BLaER1 (cell line): ENCODE results near the gene MCF2L2.

ENCODE experiments used
- H3K27ac ChIP-seq: shearing (Covaris generic); formaldehyde crosslinking; 2 replicates; pipeline ENCODE4 v1.8.1; 2022
- H3K27me3 ChIP-seq: shearing (Covaris generic); formaldehyde crosslinking; 2 replicates; pipeline ENCODE4 v1.8.1; 2022
- H3K36me3 ChIP-seq: shearing (Covaris generic); formaldehyde crosslinking; 2 replicates; pipeline ENCODE4 v1.8.1; 2022
- H3K4me1 ChIP-seq: shearing (Covaris generic); formaldehyde crosslinking; 2 replicates; pipeline ENCODE4 v1.8.1; 2022
- H3K4me2 ChIP-seq: shearing (Covaris generic); formaldehyde crosslinking; 2 replicates; pipeline ENCODE4 v1.8.1; 2022
- H3K4me3 ChIP-seq: shearing (Covaris generic); formaldehyde crosslinking; 2 replicates; pipeline ENCODE4 v1.8.1; 2022
- H3K9ac ChIP-seq: shearing (Covaris generic); formaldehyde crosslinking; 2 replicates; pipeline ENCODE4 v1.8.1; 2022
- H3K9me3 ChIP-seq: shearing (Covaris generic); formaldehyde crosslinking; 2 replicates; pipeline ENCODE4 v1.8.1; 2022
- H4K20me1 ChIP-seq: shearing (Covaris generic); formaldehyde crosslinking; 2 replicates; pipeline ENCODE4 v1.8.1; 2022
- Cebpa-rat ChIP-seq: shearing (Covaris generic); IDR thresholded peaks from 2 replicates; pipeline ENCODE4 v1.8.1; 2022

Gene MCF2L2

DNA sequence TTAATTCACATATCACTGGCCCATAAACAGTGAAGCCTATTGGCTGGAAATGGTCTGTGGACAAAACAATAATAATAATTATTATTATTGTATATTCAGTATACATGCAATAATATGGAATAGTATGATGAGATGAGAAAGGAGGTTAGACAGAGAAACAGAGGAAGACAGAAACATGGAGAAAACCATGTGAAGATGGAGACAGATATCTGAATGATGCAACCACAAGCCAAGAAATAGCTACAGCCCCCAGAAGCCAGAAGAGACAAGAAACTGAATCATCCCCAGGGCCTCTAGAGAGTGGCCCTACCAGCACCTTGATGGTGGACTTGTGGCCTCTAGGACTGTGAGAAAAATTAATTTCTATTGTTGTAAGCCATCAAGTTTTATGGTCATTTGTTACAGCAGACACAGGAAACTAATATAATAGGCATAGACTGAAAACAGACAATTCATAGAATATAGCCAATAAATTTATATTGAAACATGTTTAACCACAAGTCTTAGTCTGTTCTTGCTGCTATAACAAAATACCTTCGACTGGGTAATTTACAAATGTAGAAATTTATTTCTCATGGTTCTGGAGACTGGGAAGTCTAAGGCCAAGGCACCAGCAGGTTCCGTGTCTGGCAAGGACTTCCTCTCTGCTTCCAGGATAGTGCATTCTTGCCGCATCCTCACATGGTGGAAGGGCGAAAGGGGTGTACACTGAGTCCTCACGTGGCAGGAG lies 31.6 kb downstream of the MCF2L2 start:
- no peak for TF ChIP-seq Cebpa-rat
- Histone ChIP-seq H3K27me3 (no peaks in the 10 kb centered on the region; the same call in 1 of the 2 replicates), H3K9me3 (no peaks in the 10 kb centered on the region), H3K27ac (no peak overlapping the region), H4K20me1 (no peaks in the 10 kb centered on the region), H3K4me3 (no peak overlapping the region), H3K9ac (no peak overlapping the region), H3K36me3 (no peaks in the 10 kb centered on the region), H3K4me2 (no peak overlapping the region), H3K4me1 (peaks cover 8% of the 10 kb centered on the region)

DNA sequence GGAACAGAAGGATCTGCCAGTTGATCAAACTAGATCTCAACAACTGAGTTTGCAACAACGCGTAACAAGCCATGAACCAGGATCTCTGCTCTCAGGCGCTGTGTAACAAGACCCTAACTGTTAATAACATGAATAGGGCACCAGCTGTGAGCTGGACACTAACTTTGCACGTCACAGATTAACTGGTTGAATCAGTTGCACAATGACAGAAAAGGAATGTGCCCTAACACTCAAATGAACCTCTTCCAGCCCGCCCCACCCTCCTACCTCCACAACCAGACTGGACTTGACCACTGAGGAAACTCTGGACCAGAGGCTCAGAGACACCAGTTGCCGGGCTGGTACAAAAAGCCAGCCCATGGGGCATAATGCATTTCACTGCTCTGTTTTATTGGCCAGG lies 34.3 kb downstream of the MCF2L2 start:
- no peak for TF ChIP-seq Cebpa-rat
- H3K4me3 ChIP-seq = no peak overlapping the region
- H4K20me1 ChIP-seq = no peaks in the 10 kb centered on the region
- H3K9me3 ChIP-seq = no peaks in the 10 kb centered on the region
- H3K36me3 ChIP-seq = no peaks in the 10 kb centered on the region
- H3K27me3 ChIP-seq = no peaks in the 10 kb centered on the region; the same call in 1 of the 2 replicates
- no peak overlapping the region for H3K27ac ChIP-seq
- H3K4me1 ChIP-seq = peaks cover 8% of the 10 kb centered on the region
- H3K4me2 ChIP-seq = no peak overlapping the region
- no peak overlapping the region for H3K9ac ChIP-seq

DNA sequence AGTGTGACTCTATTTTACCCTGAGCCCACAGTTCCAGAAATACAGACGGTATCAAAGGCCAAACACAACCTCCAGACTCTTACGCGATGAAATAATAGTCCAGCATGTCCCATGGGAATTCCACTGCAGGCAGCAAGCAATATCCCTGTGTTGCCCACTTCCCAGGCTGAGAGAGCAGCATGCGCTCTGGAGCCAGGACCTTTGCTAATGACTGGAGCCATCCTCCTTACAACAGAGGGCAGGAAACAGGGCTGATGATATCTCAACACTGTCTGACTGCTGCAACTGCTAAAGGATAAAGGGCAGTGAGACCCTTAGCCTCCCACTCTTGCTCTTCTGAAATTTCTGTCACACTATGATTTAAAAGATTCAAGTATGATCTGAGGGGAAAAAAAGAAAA lies 34.8 kb downstream of the MCF2L2 start:
- Histone ChIP-seq H3K4me1 (peaks cover 8% of the 10 kb centered on the region), H4K20me1 (no peaks in the 10 kb centered on the region), H3K4me3 (no peak overlapping the region), H3K9me3 (no peaks in the 10 kb centered on the region), H3K4me2 (no peak overlapping the region), H3K27ac (no peak overlapping the region), H3K9ac (no peak overlapping the region), H3K27me3 (no peaks in the 10 kb centered on the region; the same call in 1 of the 2 replicates), H3K36me3 (no peaks in the 10 kb centered on the region)
- no peak for TF ChIP-seq Cebpa-rat

DNA sequence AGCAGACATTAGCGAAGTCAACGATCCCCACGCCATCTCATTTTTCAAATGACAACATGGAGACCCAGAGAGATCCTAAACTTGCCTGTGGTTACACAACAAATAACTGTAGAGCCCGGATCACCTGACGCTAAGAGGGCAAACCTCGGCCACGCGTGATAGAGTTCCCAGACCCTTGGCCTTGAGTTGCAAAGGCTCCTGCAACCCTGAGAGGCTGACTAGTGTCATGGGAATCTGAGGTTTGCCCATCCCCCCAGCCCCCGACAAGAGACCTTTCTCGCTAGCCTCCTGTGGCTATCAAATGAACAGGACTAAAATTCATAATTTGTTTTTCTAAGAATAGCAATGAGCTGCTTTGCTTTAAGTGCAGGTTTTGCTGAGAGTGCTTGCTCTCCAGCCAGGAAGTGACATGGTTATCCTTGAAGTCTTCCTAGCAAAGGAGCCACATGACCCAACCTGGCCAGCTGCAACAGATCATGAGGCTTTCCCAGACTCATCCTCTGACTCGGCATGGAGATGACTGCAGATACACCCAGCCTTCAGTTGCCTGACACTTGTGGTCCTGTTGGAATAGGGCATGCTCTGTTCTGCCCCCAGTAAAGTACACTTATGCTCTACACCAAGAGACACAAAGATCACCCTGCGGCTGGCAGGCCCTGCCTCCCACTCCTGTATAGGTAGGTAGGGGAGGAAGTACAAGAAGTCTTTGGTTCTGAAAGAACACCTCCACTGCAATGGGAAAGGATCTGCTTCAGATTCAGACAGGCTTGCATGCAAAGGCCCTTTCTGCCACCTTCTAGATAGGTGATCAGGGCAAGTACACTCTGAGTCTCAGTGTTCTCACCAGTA lies 36.0 kb downstream of the MCF2L2 start:
- Histone ChIP-seq H3K4me2 (no peak overlapping the region), H3K4me3 (no peak overlapping the region), H3K9me3 (no peaks in the 10 kb centered on the region), H3K4me1 (peaks cover 8% of the 10 kb centered on the region), H3K27me3 (no peaks in the 10 kb centered on the region; the same call in 1 of the 2 replicates), H3K27ac (no peak overlapping the region), H3K9ac (no peak overlapping the region), H3K36me3 (no peaks in the 10 kb centered on the region), H4K20me1 (no peaks in the 10 kb centered on the region)
- TF ChIP-seq Cebpa-rat = no peak

DNA sequence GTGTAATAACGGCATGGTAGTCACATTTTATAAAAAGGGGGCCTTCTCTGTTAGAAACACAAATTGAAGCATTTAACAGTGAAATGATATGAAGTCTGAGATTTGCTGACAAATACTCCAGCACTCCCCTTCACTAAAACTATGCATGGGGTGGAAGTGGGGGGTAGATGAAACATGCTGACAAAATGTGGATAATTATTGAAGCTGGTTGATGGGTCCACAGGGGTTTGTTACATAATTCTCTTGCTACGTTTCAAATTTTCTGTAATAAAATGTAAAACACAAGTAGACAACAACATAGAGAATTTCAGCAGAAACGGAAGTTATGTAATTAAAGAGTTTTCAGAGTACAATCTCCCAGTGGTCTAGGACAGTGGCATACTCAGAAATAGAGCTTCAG lies 37.0 kb downstream of the MCF2L2 start:
- no peak overlapping the region for H3K27ac ChIP-seq
- no peaks in the 10 kb centered on the region; the same call in 1 of the 2 replicates for H3K27me3 ChIP-seq
- no peak overlapping the region for H3K9ac ChIP-seq
- no peaks in the 10 kb centered on the region for H3K9me3 ChIP-seq
- H3K4me2 ChIP-seq = no peak overlapping the region
- no peaks in the 10 kb centered on the region for H3K36me3 ChIP-seq
- no peaks in the 10 kb centered on the region for H4K20me1 ChIP-seq
- TF ChIP-seq Cebpa-rat = no peak
- H3K4me3 ChIP-seq = no peak overlapping the region
- H3K4me1 ChIP-seq = peaks cover 8% of the 10 kb centered on the region

DNA sequence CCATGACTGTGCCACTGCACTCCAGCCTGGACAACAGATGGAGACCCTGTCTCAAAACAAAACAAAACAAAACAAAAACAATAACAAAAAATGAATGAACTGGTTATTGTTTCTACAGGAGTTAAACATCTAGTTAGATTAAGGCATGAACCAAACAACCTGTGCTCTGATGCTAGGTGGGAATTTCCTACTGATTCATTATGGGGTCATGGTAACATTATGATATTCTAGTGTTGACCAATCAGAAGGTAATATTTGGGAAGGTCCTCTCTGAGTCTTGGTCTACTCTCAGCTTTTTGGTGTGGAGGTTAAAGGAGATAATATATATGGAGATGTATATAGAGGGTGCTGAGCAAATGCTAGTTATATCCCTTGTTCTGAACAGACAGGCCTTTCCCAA lies 37.6 kb downstream of the MCF2L2 start:
- H3K27ac ChIP-seq = no peak overlapping the region
- no peak overlapping the region for H3K4me3 ChIP-seq
- H3K9ac ChIP-seq = no peak overlapping the region
- no peaks in the 10 kb centered on the region for H3K9me3 ChIP-seq
- no peaks in the 10 kb centered on the region for H3K36me3 ChIP-seq
- H3K4me2 ChIP-seq = no peak overlapping the region
- H3K4me1 ChIP-seq = peaks cover 8% of the 10 kb centered on the region
- H3K27me3 ChIP-seq = no peaks in the 10 kb centered on the region; the same call in 1 of the 2 replicates
- no peaks in the 10 kb centered on the region for H4K20me1 ChIP-seq
- no peak for TF ChIP-seq Cebpa-rat

DNA sequence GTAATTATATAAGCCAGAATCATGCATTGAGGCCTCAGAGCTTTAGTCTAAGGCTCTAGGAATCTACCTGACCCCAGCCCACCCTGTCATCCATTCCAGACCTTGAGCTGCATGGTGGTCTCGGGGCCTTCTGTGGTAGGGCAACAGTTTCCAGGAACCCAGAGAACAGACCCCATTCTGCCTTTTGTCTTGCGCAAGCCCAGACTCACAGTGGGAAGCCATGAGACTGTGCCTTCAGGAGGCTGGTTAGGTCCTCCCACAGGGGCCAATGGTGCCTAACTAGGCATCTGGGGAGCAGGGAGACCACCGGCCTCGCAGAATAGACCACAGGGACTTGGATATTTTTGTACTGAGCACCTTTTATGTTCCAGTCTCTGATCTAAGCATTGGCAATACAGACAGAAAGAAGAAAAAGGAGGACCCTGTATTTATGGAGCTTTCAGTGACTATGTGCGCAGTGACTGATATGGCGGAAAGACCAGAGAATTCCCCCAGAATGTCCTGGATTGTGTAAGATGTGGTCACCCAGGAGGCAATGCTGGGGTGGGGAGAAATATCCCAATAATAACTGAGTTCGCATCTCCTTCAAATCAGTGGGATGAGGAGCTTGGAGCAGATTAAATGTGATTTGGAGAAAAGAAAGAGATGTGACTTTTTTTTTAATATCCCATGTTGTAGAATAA lies 40.1 kb downstream of the MCF2L2 start:
- H3K9ac ChIP-seq = no peak overlapping the region
- H3K27me3 ChIP-seq = no peaks in the 10 kb centered on the region; the same call in 1 of the 2 replicates
- no peak overlapping the region for H3K4me3 ChIP-seq
- H3K9me3 ChIP-seq = no peaks in the 10 kb centered on the region
- peaks cover 8% of the 10 kb centered on the region for H3K4me1 ChIP-seq
- no peak overlapping the region for H3K4me2 ChIP-seq
- no peaks in the 10 kb centered on the region for H3K36me3 ChIP-seq
- no peaks in the 10 kb centered on the region for H4K20me1 ChIP-seq
- TF ChIP-seq Cebpa-rat = no peak
- no peak overlapping the region for H3K27ac ChIP-seq

DNA sequence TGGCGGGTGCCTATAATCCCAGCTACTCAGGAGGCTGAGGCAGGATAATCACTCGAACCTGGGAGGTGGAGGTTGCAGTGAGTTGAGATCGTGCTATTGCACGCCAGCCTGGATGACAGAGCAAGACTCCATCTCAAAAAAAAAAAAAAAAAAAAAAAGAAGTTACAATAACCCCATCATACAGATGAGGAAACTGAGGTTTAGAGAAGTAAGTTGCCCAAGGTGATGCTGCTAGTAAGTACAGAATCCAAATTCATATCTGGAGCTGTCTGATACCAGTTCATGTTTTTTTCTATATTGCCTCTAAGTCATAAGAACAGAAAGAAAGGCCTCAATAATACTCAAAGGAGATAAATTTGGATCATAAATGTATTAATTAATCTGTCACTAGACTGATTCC lies 40.6 kb downstream of the MCF2L2 start:
- Histone ChIP-seq H3K27me3 (no peaks in the 10 kb centered on the region; the same call in 1 of the 2 replicates), H3K36me3 (no peaks in the 10 kb centered on the region), H4K20me1 (no peaks in the 10 kb centered on the region), H3K4me2 (no peak overlapping the region), H3K4me1 (peaks cover 8% of the 10 kb centered on the region), H3K4me3 (no peak overlapping the region), H3K27ac (no peak overlapping the region), H3K9ac (no peak overlapping the region), H3K9me3 (no peaks in the 10 kb centered on the region)
- no peak for TF ChIP-seq Cebpa-rat

DNA sequence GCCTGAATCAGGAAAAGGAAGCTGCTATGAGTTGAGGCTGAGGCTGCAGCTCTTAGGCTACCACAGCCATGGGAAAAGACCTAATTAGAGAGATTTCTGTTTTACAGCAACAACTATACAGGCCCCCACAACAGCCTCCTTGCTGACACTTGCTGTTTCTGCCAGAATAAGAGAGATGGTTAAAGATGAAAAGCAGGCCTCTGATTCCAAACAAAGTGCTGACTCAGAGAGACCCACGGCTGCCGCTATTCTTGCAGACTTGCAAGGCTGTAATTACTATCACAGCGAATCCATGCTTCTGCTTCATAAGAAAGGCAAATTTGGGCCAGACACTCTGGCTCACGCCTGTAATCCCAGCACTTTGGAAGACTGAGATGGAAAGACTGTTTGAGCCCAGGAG lies 41.8 kb downstream of the MCF2L2 start:
- no peaks in the 10 kb centered on the region for H4K20me1 ChIP-seq
- no peaks in the 10 kb centered on the region for H3K9me3 ChIP-seq
- no peak for TF ChIP-seq Cebpa-rat
- H3K36me3 ChIP-seq = no peaks in the 10 kb centered on the region
- H3K9ac ChIP-seq = no peak overlapping the region
- no peaks in the 10 kb centered on the region for H3K27me3 ChIP-seq
- peaks cover 3% of the 10 kb centered on the region; the same call in 1 of the 2 replicates for H3K4me1 ChIP-seq
- no peak overlapping the region for H3K4me3 ChIP-seq
- H3K27ac ChIP-seq = no peak overlapping the region
- no peak overlapping the region for H3K4me2 ChIP-seq
